Endothelial cell of umbilical vein (primary cell): ENCODE data around the gene AGAP3.

Experiments
- EZH2 ChIP-seq: IDR thresholded peaks from 2 replicates; pipeline ENCODE4 v1.6.1; 2012; ENCODE audit warnings: borderline replicate concordance, low read depth, mild to moderate bottlenecking, moderate library complexity, low read length, inconsistent platforms; ENCODE audit not compliant: severe bottlenecking
- MYC ChIP-seq: IDR thresholded peaks from one replicate; pipeline ENCODE4 v1.6.1; 2011; ENCODE audit warnings: mild to moderate bottlenecking, low read depth, low read length
- POLR2A ChIP-seq: IDR thresholded peaks from 2 replicates; pipeline ENCODE4 v1.6.1; 2012; ENCODE audit warnings: low read depth, mild to moderate bottlenecking, control low read depth, low read length
- POLR2AphosphoS5 ChIP-seq: IDR thresholded peaks from 2 replicates; pipeline ENCODE4 v1.6.1; 2012; ENCODE audit warnings: low read depth, mild to moderate bottlenecking, control low read depth, low read length, moderate library complexity; ENCODE audit not compliant: insufficient read depth
- TF ChIP-seq, protein P1 (sequence below): IDR thresholded peaks from 2 replicates; pipeline ENCODE4 v1.6.1; 2011; ENCODE audit not compliant: insufficient read depth, insufficient read length
- TF ChIP-seq, protein P2 (sequence below), 2 donors: IDR thresholded peaks; 1 replicate in 1 of 2; 2 replicates in 1 of 2; pipeline ENCODE4 v1.5.1; 2011; ENCODE audit warnings: low read length in 2 of 2, mild to moderate bottlenecking in 2 of 2, moderate library complexity in 2 of 2, control low read depth in 1 of 2, inconsistent platforms in 1 of 2, low read depth in 1 of 2; ENCODE audit not compliant: insufficient read depth in 1 of 2; ENCODE audit errors: extremely low read depth in 1 of 2

DNA sequence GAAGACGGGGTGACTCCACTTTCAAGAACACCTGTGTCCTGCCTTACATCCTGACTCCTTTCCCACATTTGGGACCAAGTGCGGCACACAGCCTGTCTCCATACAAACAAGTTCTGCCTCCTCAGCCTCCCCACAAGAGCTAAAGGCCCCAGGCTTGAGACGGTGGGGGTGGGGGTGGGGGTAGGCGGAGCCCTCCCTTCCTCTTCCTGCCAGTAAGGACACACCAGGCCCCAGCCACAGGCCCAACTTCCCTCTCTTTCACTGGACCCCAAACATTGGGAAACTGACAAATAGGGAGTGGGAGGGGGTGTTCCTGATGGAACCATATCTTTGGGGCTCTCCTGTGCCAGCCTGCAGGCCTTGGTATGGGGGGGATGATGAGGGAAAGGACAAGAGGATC is 33.2 kb upstream of the AGAP3 start:
- TF ChIP-seq, protein P1, sequence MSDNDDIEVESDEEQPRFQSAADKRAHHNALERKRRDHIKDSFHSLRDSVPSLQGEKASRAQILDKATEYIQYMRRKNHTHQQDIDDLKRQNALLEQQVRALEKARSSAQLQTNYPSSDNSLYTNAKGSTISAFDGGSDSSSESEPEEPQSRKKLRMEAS, result no peak
- TF ChIP-seq, protein P2, sequence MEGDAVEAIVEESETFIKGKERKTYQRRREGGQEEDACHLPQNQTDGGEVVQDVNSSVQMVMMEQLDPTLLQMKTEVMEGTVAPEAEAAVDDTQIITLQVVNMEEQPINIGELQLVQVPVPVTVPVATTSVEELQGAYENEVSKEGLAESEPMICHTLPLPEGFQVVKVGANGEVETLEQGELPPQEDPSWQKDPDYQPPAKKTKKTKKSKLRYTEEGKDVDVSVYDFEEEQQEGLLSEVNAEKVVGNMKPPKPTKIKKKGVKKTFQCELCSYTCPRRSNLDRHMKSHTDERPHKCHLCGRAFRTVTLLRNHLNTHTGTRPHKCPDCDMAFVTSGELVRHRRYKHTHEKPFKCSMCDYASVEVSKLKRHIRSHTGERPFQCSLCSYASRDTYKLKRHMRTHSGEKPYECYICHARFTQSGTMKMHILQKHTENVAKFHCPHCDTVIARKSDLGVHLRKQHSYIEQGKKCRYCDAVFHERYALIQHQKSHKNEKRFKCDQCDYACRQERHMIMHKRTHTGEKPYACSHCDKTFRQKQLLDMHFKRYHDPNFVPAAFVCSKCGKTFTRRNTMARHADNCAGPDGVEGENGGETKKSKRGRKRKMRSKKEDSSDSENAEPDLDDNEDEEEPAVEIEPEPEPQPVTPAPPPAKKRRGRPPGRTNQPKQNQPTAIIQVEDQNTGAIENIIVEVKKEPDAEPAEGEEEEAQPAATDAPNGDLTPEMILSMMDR (IDR thresholded peaks at IDR 0.05; ENCODE audit: extremely low read depth in 1 of 2, insufficient read depth in 1 of 2, low read depth in 1 of 2, low read length in 2 of 2), result no peak
- TF ChIP-seq MYC (no peak), POLR2AphosphoS5 (no peak), EZH2 (no peak), POLR2A (no peak)
